NOMO-1 treated with DMSO at 0.1 percent for 48 hours (cell line): ENCODE measurements around the gene CPNE7.
"Not testable (repeated sequence)": the region's sequence is repeated elsewhere in the genome, so short reads cannot be mapped to it uniquely, and the experiment has no call there.

Experiments
- DNase-seq: peaks from one replicate; lab custom pipeline; 2025; ENCODE audit not compliant: unreplicated experiment; lab: John Stamatoyannopoulos, UW

CPNE7 gene

DNA sequence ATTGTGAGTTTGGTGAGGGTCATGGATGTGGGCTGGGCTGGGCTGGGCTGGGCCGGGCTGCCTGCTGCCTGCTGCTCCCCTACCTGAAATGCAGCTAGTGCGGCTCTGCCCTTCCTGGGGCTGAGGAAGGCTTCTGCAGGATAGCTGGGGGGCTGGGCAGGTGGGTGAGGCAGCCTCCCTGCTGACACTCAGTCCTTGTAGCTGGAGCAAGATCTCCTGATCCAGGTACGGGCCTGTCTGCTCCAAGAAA is 10.4 kb upstream of the CPNE7 start:
- DNase-seq, result no peak

DNA sequence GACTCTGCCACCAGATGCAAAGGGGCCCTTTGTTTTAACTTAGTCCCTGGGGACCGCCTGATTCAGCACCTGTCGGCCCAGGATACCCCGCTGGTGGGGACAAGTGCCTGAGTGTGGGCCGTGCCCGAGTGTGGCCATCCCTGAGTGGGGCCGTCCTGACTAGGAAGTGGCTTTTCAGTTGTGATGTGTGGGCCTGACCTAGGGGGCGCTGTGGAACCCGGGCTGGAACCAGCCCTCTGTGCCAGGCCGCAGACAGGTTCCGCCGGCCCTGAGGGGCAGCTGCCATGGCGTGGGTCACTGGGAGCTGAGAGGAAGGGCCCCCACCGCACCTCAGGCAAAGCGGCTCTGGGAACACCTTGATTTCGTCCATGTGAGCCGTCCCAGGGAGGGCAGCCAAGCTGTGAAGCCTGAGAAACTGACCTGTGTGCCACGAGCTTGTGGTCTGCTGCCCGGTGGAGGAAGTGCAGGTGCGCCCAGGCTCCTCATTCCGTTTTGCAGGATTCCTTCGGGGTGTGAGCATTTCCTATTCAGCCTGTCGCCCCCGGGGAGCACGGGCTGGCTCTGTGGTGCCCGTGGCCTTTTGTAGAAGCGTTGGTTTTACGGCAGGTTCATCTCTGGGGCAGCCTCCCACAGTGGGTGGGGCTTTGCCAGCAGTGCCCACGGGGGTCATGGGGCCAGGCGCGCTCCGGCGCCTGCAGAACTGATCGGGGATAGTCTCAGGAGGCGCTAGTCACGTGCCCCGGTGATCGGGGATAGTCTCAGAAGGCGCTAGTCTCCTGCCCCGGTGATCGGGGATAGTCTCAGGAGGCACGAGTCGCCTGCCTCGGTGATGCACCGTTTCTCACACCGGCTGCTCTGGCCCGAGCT is 9.8 kb upstream of the CPNE7 start:
- DNase-seq, result peak; percentile 38

DNA sequence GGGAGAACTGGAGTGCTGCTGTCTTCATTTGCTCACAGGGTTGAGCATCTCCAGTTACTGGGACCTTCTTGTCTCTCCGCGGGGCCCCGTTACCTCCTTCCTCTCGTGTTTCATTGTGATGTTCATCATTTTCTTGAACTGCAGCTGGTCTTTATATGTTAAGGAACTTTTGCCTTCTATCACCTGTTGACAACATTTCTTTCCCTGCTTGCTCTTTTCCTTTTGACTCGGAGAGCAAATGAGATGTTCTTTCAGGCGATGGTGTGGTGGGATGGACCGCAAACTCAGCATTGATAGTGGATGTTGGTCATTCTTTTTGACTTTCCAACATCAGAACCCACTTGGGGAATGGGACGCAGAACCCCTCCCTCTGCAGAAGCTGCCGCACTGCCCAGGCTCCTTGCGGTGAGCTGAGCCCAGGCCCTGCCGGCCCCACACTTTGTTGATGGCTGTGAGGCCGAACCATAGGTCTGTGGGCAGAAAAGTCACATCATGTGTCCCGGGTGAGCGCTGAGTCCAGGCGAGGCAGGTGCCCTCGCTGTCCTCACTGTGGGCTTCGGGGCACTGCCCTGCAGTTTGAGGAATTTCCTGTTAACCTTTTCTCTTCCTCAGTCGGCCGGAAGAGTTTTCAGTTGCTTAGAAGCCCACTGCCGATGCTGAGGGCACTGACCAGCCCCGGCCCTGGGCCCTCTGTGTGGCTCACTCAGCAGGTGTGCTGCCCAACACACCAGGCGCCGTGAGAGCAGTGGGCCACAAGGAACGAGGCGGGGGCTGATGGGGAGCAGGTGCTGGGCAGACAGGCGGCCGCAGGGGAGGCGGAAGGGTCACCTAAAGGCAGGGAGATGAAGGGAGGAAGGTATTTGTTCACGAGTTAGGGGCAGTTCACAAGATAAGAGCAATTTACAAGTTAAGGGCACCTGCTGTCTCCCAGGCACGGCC is 7.6 kb upstream of the CPNE7 start:
- DNase-seq, result no peak

DNA sequence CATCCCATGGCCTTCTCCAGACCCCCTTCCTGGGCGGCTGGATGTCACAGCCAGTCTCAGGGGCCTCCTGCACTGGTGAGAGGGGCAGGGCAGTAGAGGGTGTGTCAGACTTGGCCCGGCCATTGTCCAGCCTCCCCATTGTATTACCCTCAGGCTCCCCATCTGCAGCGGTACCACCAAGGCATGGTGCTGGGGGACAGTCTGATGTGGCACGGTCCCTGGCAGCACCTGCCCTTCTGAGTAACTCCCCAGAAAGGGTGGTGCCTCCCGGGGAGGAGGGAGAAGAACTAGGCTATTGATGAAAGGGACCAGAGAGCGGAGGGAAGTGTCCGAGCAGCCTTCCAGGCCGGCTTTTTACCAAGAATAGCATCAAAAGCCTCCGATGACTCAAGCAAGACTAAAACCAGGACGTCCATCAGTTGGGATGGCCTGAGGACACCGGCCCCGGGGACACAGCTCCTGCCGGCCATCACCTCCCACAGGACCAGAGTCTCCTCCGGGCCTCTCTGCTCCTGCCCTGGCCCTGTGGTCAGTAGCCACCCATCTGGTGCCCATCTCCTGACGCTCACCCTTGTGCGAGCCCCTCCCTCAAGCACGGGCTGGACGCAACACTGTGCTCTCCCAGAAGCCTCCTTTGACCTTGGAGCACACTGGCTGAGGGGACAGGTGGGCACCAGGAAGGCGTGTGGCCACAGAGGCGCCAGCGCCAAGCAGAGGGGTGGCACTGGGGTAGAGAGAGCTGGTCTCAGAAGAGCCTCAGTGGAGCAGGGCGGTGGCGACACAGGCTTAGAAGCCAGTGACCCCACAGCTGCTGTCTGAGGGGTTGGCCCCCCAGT is 5.8 kb upstream of the CPNE7 start:
- no peak for DNase-seq

DNA sequence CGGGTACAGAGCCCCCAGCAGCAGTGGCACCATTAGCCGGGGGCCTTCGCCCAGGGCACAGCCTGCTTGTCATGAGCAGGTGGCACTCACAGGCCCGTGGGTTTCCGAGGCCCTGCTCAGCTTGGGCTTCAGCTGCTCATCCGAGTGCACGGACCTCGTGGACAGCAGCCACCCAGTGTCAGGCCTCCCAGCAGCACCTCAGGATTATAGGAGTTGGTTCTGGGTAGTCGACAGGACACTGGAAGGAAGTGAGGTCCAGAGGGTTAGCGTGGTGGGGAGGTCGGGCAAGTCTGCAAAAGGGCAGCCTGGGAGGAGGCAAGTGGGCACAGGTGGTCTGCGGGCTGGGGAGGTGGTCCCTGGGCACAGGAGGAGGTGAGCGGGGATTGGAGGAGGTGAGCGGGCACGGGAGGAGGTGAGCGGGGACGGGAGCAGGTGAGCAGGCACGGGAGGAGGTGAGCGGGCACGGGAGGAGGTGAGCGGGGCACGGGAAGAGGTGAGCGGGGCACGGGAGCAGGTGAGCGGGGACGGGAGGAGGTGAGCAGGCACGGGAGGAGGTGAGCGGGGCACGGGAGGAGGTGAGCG is 5.1 kb upstream of the CPNE7 start:
- no peak for DNase-seq

DNA sequence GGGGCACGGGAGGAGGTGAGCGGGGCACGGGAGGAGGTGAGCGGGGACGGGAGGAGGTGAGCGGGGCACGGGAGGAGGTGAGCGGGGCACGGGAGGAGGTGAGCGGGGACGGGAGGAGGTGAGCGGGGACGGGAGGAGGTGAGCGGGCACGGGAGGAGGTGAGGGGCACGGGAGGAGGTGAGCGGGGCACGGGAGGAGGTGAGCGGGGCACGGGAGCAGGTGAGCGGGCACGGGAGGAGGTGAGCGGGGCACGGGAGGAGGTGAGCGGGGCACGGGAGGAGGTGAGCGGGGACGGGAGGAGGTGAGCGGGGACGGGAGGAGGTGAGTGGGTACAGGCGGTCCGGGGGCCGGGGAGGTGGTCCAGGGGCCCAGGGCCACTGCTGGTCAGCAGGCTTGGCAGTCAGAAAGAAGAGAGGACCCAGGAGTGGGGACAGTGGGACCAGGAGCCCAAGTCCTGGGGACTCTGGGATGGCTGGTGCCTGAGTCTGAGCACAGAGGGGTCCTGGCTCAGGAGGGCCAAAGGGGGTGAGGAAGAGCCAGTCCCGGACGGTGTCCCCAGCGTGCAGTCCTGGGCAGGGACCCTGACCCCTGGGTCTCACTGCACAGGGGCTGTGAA is 4.5 kb upstream of the CPNE7 start:
- DNase-seq, result not testable (repeated sequence)

DNA sequence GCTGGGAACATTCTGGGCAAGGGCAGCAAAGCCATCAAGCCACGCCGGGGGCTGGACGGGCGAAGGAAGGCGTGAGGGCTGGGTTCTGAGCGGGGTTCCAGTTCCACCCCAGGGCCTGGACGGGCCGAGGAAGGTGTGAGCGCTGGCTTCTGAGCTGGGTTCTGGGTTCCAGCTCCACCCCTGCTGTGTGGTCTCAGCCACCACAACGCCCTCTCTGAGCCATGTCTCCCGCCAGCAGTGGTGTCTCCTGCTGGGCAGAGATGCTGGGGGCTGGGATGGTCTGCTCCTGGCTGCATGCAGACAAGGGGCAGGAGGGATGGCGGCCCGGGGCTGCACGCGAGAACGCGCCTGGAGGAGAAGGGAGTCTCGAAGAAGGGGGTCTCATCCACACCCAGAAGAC is 3.9 kb upstream of the CPNE7 start:
- no peak for DNase-seq

DNA sequence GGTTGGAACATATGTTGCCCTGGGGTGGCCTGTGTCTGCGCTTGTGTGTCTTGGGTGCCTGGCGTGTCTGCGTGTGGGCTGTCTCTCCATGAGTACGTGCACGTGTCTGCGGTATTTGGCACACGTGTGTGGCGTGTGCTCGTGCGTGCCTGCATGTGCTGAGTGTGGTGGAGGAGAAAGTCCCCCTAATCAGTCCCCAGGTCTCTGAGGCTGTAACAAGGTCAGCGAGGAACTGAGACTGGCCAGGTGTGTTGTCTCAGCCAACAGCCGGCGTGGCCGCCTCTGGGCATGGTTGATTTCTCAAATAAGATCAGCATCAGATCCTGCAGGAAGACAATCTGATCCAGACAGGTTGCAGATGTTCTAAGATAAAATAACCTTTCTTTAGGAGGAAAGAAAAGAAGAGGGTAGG is 3.5 kb upstream of the CPNE7 start:
- no peak for DNase-seq

DNA sequence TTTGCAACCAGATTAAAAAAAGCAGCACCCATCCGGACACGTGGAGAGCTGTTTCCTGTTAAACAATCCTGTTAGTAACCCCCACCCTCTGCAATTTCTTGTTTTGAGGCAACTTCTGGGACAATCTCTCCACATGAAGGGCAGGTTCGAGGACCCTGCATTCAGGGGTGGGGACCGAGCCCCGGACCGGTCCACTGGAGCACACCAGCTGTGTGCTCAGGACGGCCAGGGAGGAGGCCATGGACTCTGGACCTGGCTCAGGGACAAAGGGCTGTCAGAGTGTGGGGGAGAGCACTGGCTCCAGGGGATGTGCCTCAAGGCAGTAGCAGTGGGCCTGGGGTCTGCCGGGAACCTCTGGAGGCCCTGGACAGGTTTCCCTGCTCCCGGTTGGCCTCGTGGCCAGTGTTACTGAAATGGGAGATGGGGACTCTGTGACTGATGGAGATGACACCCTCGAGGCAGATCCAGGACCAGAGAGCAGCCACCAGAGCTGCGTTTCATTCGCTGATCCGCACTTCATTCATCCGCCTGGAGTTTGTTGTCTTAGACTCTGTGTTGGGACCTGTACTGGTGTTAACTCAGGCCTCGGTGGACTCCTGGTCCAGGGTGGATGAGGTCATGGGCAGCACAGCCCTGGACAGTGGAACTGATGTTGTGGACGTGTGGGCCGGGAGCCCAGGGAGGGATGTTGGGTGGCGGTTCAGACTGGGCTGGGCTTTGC is 2.9 kb upstream of the CPNE7 start:
- no peak for DNase-seq

DNA sequence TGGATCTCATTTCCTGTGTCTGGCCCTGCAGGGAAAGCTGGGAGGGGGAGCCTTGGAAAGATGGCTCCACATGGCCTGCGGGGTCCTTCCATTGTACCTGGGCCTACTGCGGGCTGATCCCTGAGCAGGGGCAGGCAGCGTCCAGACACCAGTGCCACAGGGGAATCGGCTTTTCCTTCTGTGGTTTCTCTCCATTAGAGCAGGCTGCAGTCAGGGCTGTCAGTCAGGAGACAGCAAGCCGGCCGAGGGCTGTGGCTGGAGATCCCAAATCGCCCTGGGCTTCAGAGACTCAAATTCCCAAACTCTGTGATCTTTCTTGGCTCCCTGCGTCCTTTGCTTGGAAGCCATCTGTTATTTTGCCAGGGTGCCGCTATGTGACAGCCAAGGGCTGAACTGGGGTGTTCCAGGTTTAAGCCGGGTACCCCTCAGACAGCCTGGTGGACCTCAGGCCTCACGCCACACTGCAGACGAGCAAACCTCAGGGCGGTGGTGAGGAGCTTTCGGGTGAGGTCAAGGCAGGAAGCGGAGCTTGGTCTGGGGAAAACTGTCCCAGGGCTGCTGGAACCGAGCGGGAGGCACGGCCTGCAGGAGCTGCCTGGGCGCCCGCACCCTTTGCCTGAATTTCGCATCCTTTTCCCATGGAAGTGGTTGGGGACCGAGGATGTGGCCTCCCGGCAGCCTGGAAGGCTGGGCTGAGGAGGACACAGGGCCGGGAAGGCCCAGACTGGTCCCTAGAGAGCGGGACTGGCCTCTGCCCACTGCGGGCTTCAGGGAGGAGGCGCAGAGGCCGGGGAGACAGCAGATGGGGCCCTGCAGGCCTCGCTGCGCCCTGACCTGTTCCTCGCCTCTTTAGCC is 1.5 kb upstream of the CPNE7 start:
- DNase-seq, result no peak

DNA sequence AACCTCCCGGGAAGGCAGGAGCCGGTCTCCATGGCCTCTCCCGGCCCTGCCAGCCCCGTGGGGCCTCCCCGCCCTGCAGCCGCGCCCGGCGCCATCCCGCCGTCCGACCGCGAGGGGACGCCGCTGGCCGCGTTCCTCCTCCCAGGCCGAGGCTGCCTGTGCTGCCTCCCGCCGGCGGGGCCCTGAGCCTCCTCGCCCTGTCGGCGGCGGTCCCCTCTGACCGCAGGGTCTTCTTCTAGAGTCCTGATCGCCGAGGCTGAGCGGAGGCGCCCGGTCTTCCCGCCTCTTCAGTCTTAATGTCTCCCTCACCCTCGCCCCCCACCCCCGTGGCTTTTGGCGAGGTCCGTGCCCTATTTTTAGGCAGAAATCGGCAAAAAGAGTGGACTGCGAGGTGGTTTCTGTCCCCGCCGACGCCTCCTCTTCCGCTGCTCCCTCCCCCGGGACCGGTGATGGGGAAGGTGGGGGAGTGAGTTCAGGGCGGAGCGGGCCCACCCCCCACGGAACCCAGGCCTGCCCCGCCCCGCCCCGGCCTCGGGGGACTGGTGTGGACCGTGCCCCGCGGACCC is 794 bp upstream of the CPNE7 start:
- peak; percentile 58 for DNase-seq

DNA sequence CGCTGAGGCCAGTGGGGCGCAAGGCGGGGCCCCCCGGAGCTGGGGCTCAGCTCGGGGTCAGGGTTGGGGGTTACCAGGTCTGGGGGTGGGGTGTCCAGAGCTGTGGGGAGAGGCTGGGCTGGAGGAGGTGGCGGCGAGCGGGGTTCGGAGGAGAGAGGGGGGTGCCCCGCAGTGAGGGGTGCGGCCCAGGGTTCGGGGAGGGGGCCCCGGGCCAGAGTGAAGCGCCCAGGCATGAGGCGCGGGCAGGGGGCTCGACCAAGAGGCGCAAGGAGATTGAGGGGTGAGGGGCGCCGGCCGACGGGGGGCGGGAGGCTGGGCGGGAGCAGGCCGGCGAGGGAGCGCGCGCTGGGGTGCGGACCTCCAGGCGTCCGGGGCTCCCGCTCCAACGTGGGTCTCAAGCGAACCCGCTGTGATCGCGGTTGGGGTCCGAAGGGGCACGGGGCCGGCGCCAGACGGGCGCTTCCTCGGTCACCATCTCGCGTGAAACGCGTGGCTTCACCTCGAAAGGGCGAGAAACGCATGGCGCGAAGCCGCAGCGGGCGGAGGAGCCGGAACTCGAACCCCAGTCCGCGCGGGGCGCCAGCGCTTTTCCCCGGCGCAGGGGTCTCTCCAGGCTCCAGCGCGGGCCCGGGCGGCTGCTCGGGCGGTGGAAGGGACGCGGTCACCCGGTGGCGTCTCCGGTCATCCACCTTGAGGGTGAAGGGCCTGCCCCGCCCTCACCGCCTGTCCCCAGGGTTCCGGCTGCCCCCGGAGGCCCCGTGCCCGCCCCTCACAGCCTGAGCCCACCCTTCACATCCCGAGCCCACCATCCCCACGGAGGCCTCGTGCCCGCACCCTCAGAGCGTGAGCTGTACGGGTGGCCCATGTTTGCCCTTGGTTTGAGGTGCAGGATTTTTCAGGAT is 846 bp downstream of the CPNE7 start:
- no peak for DNase-seq

DNA sequence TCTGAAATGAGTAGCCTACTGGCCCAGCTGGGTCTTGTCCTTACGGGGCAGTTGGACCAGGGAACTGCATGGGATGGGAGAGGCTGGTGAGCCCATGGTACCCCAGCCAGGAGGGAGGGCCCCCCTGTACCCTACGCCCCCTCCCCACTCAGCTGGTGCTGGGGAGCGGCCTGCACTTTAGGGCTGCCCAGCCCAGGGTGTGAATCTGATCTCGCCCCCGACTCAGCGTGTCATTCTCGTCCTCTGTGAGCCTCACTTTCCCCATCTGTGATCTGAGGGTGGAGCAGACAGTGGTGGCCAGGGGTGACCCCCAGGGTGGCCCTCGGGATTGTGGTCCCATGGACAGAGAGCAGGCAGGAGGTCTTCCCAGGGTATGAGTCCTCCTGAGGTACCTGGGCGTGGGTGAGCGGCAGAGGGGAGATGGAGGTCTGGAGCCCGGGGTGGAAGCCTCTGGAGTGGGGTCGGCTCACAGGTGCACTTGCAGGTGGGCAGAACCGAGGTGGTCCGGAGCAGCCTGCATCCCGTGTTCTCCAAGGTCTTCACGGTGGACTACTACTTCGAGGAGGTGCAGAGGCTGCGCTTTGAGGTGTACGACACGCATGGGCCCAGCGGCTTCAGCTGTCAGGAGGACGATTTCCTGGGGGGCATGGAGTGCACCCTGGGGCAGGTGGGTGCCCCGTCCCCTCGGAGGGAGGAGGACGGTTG is 1.6 kb downstream of the CPNE7 start:
- no peak for DNase-seq

DNA sequence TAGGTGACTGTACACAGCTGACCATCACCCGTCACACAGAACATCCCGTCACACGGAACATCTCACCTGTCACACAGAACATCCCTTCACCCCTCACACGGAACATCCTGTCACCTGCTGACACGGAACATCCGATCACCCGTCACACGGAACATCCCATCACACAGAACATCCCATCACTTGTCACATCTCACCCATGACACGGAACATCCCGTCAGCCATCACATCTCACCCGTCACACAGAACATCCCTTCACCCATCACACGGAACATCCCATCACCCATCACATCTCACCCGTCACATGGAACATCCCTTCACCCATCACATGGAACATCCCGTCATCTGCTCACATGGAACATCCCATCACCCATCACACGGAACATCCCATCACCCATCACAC is 3.8 kb downstream of the CPNE7 start:
- DNase-seq, result no peak

DNA sequence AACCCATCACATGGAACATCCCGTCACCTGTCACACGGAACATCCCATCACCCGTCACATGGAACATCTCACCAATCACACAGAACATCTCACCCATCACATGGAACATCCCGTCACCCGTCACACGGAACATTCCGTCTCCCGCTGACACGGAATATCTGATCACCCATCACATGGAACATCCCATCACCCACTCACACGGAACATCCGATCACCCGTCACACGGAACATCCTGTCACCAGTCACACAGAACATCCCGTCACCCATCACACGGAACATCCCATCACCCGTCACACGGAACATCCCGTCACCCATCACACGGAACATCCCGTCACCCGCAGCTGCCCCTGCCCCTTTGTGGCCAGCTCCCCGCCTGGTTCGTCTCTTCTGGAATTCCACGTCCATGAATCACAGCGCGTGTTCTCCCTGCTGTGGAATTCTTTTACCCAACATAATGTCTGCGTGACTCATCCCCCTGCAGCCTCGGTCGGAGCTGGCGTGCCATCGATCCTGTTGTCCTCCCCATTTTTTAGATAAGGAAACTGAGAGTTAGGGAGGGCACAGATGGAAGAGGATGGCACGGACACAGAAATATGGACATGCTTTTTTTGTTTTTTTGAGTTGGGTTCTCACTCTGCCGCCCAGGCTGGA is 5.6 kb downstream of the CPNE7 start:
- DNase-seq, result no peak

DNA sequence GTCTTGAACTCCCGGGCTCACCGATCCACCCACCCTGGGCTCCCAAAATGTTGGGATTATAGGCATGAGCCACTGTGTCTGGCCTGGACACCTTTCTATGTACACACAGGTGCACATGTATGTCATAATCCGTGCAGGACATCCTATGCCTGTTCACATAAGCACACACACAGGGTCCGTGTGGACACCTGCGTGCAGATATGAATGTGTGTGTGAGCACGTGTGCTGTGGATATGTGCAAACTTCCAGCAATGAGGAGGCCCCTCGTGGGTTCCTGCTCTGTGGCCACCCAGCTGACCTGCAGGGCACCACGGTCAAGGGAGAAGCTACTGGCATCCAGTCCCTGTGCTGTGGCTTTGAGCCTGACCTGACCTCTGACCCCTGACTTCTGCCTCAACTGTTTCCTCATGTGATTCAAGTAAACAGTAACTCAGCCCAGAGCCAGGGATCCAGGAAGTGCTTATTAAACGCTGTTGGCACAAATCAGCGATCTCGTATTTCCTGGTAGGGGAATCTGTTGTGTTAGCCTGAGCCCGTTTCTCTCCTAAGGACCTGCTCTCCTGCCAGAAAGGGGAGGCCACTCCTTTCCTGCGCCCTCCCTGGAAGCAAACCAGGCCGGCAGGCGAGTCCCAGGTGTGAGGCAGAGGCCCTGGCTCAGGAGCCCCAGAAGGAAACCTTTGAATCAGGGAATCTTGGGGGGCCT is 6.5 kb downstream of the CPNE7 start:
- DNase-seq, result no peak
